ENCODE data around the gene HKDC1.

HKDC1 gene

GRCh38 chr10:69253171-69253570, 33.0 kb downstream of the HKDC1 start (continued):
- no peak for TF ChIP-seq ZNF248 (tag by site-specific recombination; IDR thresholded peaks at IDR 0.05)

GRCh38 chr10:69254877-69255276, 34.7 kb downstream of the HKDC1 start:
- H3K4me1 ChIP-seq (ENCODE audit: control insufficient read depth, insufficient read depth, low read length) = no peaks in the 10 kb centered on the region
- no peak overlapping the region for H3K27ac ChIP-seq (ENCODE audit: extremely low read depth, low read depth, low read length)
- POLR2A ChIA-PET = interaction anchor here (0.5 kb wide), 1 partner anchor 19 kb away, joined by 3 read pairs; no protein-coding TSS in a partner anchor
- TF ChIP-seq ZNF785 (tag by site-specific recombination; IDR thresholded peaks at IDR 0.05) (no peak), REST (tag by site-specific recombination; IDR thresholded peaks at IDR 0.05) (peak; percentile 80)
- H3K4me3 ChIP-seq (ENCODE audit: low read depth, low read length) = no peak overlapping the region
- no peaks in the 10 kb centered on the region for H3K9me3 ChIP-seq (ENCODE audit: control insufficient read depth, insufficient read depth, low read depth, low read length)
- CTCF ChIA-PET = interaction anchor here (0.8 kb wide), 1 partner anchor 32 kb away, joined by 3 read pairs; no protein-coding TSS in a partner anchor
- no peaks in the 10 kb centered on the region for H3K36me3 ChIP-seq (ENCODE audit: control insufficient read depth in 2 of 2, insufficient read depth in 1 of 2, low read length in 2 of 2)

GRCh38 chr10:69259547-69260243, 39.6 kb downstream of the HKDC1 start:
- ChIA-PET CTCF (interaction anchor here (0.6 kb wide), 1 partner anchor 9 kb away, joined by 6 read pairs; no protein-coding TSS in a partner anchor), POLR2A (no interaction called here)
- TF ChIP-seq ZNF132 (tag by site-specific recombination; IDR thresholded peaks at IDR 0.05; ENCODE audit: borderline replicate concordance) (no peak), ZBTB49 (tag by site-specific recombination; IDR thresholded peaks at IDR 0.05; ENCODE audit: low read depth) (no peak), ZSCAN4 (tag by site-specific recombination; IDR thresholded peaks at IDR 0.05) (no peak), ZNF514 (tag by site-specific recombination; IDR thresholded peaks at IDR 0.05) (no peak), ZNF184 (tag by site-specific recombination; IDR thresholded peaks at IDR 0.05) (no peak), ZNF571 (tag by site-specific recombination; IDR thresholded peaks at IDR 0.05) (no peak), ZNF555 (tag by site-specific recombination; conservative IDR thresholded peaks at IDR 0.05) (no peak)
- H3K4me1 ChIP-seq (ENCODE audit: control insufficient read depth, insufficient read depth, low read length) = no peaks in the 10 kb centered on the region
- H3K9me3 ChIP-seq (ENCODE audit: control insufficient read depth, insufficient read depth, low read depth, low read length) = no peaks in the 10 kb centered on the region
- H3K27ac ChIP-seq (ENCODE audit: extremely low read depth, low read depth, low read length) = no peak overlapping the region
- no peaks in the 10 kb centered on the region for H3K36me3 ChIP-seq (ENCODE audit: control insufficient read depth in 2 of 2, insufficient read depth in 1 of 2, low read length in 2 of 2)
- no peak overlapping the region for H3K4me3 ChIP-seq (ENCODE audit: low read depth, low read length)

GRCh38 chr10:69261184-69261583, 41.1 kb downstream of the HKDC1 start:
- TF ChIP-seq ZNF175 (tag by site-specific recombination; IDR thresholded peaks at IDR 0.05) (no peak), PRDM1 (tag by site-specific recombination; IDR thresholded peaks at IDR 0.05) (no peak)
- ChIA-PET POLR2A (no interaction called here), CTCF (no interaction called here)
- no peak overlapping the region for H3K4me3 ChIP-seq (ENCODE audit: low read depth, low read length)
- H3K27ac ChIP-seq (ENCODE audit: extremely low read depth, low read depth, low read length) = no peak overlapping the region
- H3K36me3 ChIP-seq (ENCODE audit: control insufficient read depth in 2 of 2, insufficient read depth in 1 of 2, low read length in 2 of 2) = no peaks in the 10 kb centered on the region
- no peaks in the 10 kb centered on the region for H3K9me3 ChIP-seq (ENCODE audit: control insufficient read depth, insufficient read depth, low read depth, low read length)
- H3K4me1 ChIP-seq (ENCODE audit: control insufficient read depth, insufficient read depth, low read length) = no peaks in the 10 kb centered on the region
